NT2/D1 (cell line): ENCODE results near the gene PPM1H.
"Not testable (repeated sequence)": the region's sequence is repeated elsewhere in the genome, so short reads cannot be mapped to it uniquely, and the experiment has no call there.

ENCODE experiments used
- DNase-seq: peaks from one replicate; pipeline ENCODE4 v3.0.0-alpha.2; 2011; ENCODE audit warnings: low read depth, low spot score
- H3K27me3 ChIP-seq: 2 replicates; pipeline ENCODE4 v1.6.0; 2011; ENCODE audit warnings: mild to moderate bottlenecking; ENCODE audit not compliant: insufficient read length, insufficient read depth
- H3K36me3 ChIP-seq: 2 replicates; pipeline ENCODE4 v1.6.1; 2011; ENCODE audit warnings: mild to moderate bottlenecking, low read length, mixed read lengths; ENCODE audit not compliant: insufficient read depth, insufficient read length
- H3K4me1 ChIP-seq: 2 replicates; pipeline ENCODE4 v1.5.1; 2011; ENCODE audit not compliant: insufficient read depth, insufficient read length
- H3K4me3 ChIP-seq: 2 replicates; pipeline ENCODE4 v1.5.1; 2011; ENCODE audit warnings: low read depth; ENCODE audit not compliant: insufficient read length
- H3K9ac ChIP-seq: 2 replicates; pipeline ENCODE4 v1.6.0; 2011; ENCODE audit warnings: low read depth; ENCODE audit not compliant: insufficient read length
- H3K9me3 ChIP-seq: 2 replicates; pipeline ENCODE4 v1.5.1; 2011; ENCODE audit warnings: mild to moderate bottlenecking, low read length; ENCODE audit not compliant: insufficient read depth
- SUZ12 ChIP-seq: IDR thresholded peaks from 2 replicates; pipeline ENCODE4 v1.6.1; 2011; ENCODE audit not compliant: insufficient read length, insufficient read depth; ENCODE audit errors: extremely low read depth
- YY1 ChIP-seq: IDR thresholded peaks from 2 replicates; pipeline ENCODE4 v1.6.1; 2011; ENCODE audit not compliant: insufficient read length, insufficient read depth
- ZNF274 ChIP-seq: IDR thresholded peaks from 2 replicates; pipeline ENCODE4 v1.6.1; 2011; ENCODE audit warnings: mild to moderate bottlenecking, low read depth, low read length

The PPM1H gene

GRCh38 chr12:62732861-62733427, 202.0 kb downstream of the PPM1H start:
- peaks cover 4% of the 10 kb centered on the region for H3K36me3 ChIP-seq
- no peak overlapping the region for H3K9ac ChIP-seq
- peaks cover 9% of the 10 kb centered on the region for H3K4me1 ChIP-seq
- no peaks in the 10 kb centered on the region for H3K9me3 ChIP-seq
- no peak for DNase-seq
- no peak overlapping the region for H3K4me3 ChIP-seq
- TF ChIP-seq SUZ12 (no peak), YY1 (no peak)
- no peaks in the 10 kb centered on the region for H3K27me3 ChIP-seq

GRCh38 chr12:62731055-62731820, 203.7 kb downstream of the PPM1H start:
- no peak for DNase-seq

GRCh38 chr12:62730649-62731048, 204.3 kb downstream of the PPM1H start:
- TF ChIP-seq ZNF274 (no peak), YY1 (no peak), SUZ12 (no peak)
- Histone ChIP-seq H3K36me3 (no peaks in the 10 kb centered on the region), H3K4me3 (no peak overlapping the region), H3K4me1 (peaks cover 9% of the 10 kb centered on the region), H3K9ac (no peak overlapping the region), H3K9me3 (no peaks in the 10 kb centered on the region), H3K27me3 (no peaks in the 10 kb centered on the region)
- no peak for DNase-seq

More at GRCh38 chr12:62731055-62731820, 203.7 kb downstream of the PPM1H start:
- H3K4me1 ChIP-seq = peaks cover 9% of the 10 kb centered on the region
- H3K4me3 ChIP-seq = no peak overlapping the region
- TF ChIP-seq SUZ12 = no peak
- TF ChIP-seq ZNF274 = no peak
- no peak for TF ChIP-seq YY1
- H3K36me3 ChIP-seq = no peaks in the 10 kb centered on the region
- no peak overlapping the region for H3K9ac ChIP-seq
- H3K9me3 ChIP-seq = no peaks in the 10 kb centered on the region
- no peaks in the 10 kb centered on the region for H3K27me3 ChIP-seq

- not testable (repeated sequence) for DNase-seq, H3K27me3 ChIP-seq, H3K4me1 ChIP-seq, H3K9ac ChIP-seq, H3K36me3 ChIP-seq, H3K4me3 ChIP-seq, H3K9me3 ChIP-seq
Observed at GRCh38 chr12:62729579-62730544, 205.1 kb downstream of the PPM1H start.

- DNase-seq = no peak
- H3K4me1 ChIP-seq = peaks cover 9% of the 10 kb centered on the region
- H3K9me3 ChIP-seq = no peaks in the 10 kb centered on the region
- H3K4me3 ChIP-seq = no peak overlapping the region
- no peak overlapping the region for H3K9ac ChIP-seq
- H3K27me3 ChIP-seq = no peaks in the 10 kb centered on the region
- H3K36me3 ChIP-seq = no peaks in the 10 kb centered on the region
- TF ChIP-seq ZNF274 (no peak), YY1 (no peak), SUZ12 (no peak)
Observed at GRCh38 chr12:62728741-62729140, 206.2 kb downstream of the PPM1H start.

GRCh38 chr12:62726471-62726980, 208.4 kb downstream of the PPM1H start:
- H3K9me3 ChIP-seq = no peaks in the 10 kb centered on the region
- H3K9ac ChIP-seq = no peak overlapping the region
- DNase-seq = no peak
- no peaks in the 10 kb centered on the region for H3K27me3 ChIP-seq
- H3K4me1 ChIP-seq = peaks cover 9% of the 10 kb centered on the region
- H3K4me3 ChIP-seq = no peak overlapping the region
- no peaks in the 10 kb centered on the region for H3K36me3 ChIP-seq
- TF ChIP-seq SUZ12 (no peak), YY1 (no peak), ZNF274 (no peak)

- TF ChIP-seq ZNF274 (no peak), SUZ12 (no peak), YY1 (no peak)
- Histone ChIP-seq H3K9ac (no peak overlapping the region), H3K27me3 (no peaks in the 10 kb centered on the region), H3K4me3 (no peak overlapping the region), H3K36me3 (no peaks in the 10 kb centered on the region), H3K9me3 (no peaks in the 10 kb centered on the region), H3K4me1 (peaks cover 9% of the 10 kb centered on the region)
- DNase-seq = no peak
Observed at GRCh38 chr12:62725781-62726180, 209.2 kb downstream of the PPM1H start.
